Measurements from ENCODE around the gene ZNF783.

- TF ChIP-seq SIN3A (conservative IDR thresholded peaks at IDR 0.05 in 1 of 2, IDR thresholded peaks at IDR 0.05 in 1 of 2; ENCODE audit: low read depth in 1 of 2, low read length in 2 of 2) (no peak), POLR2AphosphoS5 (IDR thresholded peaks at IDR 0.05; ENCODE audit: low read depth, low read length) (no peak), POLR2A (IDR thresholded peaks at IDR 0.05; ENCODE audit: control extremely low read depth in 1 of 2, low read depth in 2 of 2, low read length in 2 of 2) (no peak), NRF1 (IDR thresholded peaks at IDR 0.05; ENCODE audit: low read depth, low read length) (no peak), RFX5 (IDR thresholded peaks at IDR 0.05; ENCODE audit: borderline replicate concordance, low read depth, low read length) (no peak), EZH2 (IDR thresholded peaks at IDR 0.05; ENCODE audit: low read depth, low read length, severe bottlenecking) (no peak), PHF8 (conservative IDR thresholded peaks at IDR 0.05; ENCODE audit: low read depth, low read length) (no peak), SIRT6 (IDR thresholded peaks at IDR 0.05; ENCODE audit: low read length) (no peak), USF2 (IDR thresholded peaks at IDR 0.05; ENCODE audit: low read length) (no peak)
- TF ChIP-seq, protein P1, sequence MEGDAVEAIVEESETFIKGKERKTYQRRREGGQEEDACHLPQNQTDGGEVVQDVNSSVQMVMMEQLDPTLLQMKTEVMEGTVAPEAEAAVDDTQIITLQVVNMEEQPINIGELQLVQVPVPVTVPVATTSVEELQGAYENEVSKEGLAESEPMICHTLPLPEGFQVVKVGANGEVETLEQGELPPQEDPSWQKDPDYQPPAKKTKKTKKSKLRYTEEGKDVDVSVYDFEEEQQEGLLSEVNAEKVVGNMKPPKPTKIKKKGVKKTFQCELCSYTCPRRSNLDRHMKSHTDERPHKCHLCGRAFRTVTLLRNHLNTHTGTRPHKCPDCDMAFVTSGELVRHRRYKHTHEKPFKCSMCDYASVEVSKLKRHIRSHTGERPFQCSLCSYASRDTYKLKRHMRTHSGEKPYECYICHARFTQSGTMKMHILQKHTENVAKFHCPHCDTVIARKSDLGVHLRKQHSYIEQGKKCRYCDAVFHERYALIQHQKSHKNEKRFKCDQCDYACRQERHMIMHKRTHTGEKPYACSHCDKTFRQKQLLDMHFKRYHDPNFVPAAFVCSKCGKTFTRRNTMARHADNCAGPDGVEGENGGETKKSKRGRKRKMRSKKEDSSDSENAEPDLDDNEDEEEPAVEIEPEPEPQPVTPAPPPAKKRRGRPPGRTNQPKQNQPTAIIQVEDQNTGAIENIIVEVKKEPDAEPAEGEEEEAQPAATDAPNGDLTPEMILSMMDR (IDR thresholded peaks at IDR 0.05; ENCODE audit: control extremely low read depth in 1 of 3, insufficient read depth in 1 of 3, low read depth in 1 of 3, low read length in 3 of 3), result no peak
- TF ChIP-seq, protein P2, sequence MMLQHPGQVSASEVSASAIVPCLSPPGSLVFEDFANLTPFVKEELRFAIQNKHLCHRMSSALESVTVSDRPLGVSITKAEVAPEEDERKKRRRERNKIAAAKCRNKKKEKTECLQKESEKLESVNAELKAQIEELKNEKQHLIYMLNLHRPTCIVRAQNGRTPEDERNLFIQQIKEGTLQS (IDR thresholded peaks at IDR 0.05; ENCODE audit: insufficient read depth, low read depth, low read length), result no peak
Measured at GRCh38 chr7:149282331-149282655, 20.3 kb downstream of the ZNF783 start.

Measured in H1 (cell line).